ENCODE results near the gene MRPL4.

The MRPL4 gene

GRCh38 chr19:10288662-10289166, 36.7 kb downstream of the MRPL4 start:
- DNase-seq (ENCODE audit: low read depth in 3 of 3, low spot score in 1 of 3): no peak

GRCh38 chr19:10289167-10289835, 37.3 kb downstream of the MRPL4 start:
- no peak for DNase-seq (ENCODE audit: low read depth in 3 of 3, low spot score in 1 of 3)

DNA sequence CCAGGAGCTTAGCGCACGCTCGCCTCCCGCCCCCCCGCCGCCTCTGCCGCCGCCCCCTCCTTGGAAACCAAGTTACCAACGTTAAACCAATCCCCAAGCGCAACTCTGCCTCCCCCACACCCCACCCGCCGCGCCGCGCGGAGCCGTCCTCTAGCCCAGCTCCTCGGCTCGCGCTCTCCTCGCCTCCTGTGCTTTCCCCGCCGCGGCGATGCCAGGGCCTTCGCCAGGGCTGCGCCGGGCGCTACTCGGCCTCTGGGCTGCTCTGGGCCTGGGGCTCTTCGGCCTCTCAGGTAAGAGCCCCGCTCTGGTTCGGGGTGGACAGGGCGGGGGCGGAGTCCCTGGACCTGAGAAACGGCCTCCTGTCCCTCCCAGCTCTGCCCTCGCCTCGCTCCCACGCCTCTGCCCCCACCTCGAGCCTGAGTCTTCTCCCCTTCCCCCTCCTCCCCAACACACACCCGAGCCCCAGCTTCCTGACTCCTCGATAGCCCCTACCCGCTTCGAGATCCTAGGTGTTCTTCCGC, 37.9 kb downstream of the MRPL4 start, which contains the start of gene ICAM5:
ICAM5 (plus strand) TSS at position 117 of the 521 bp plus-strand sequence; CDS start at position 209, 92 bp downstream.
- no peak for DNase-seq (ENCODE audit: low read depth in 3 of 3, low spot score in 1 of 3)

DNA sequence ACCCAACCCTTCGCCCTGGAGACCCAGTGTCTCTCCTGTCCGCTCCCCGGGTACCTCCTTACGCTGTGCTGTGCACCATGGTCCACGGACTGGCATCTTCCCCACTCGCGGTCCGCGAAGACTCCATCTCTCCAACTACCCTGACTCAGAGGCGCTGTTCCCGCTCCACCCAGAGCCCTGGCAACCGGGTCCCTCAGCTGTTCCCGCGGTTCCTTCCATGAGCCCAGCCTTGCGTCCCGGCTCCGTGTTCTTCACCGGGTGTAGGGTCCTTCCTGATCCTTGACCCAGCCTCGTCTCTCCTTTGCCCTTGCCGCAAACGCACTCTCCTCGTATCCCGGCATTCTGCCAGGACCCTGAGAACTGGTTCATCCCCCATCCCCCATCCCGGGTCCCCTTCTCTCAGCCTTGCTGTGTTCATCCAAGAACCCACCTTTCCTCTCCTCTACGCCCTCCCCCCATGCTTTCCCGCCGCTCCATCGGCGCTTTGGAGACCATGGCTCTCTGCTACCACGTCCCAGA, 38.4 kb downstream of the MRPL4 start:
- DNase-seq (ENCODE audit: low read depth in 3 of 3, low spot score in 1 of 3): no peak

GRCh38 chr19:10290876-10291553, 39.0 kb downstream of the MRPL4 start:
- no peak for DNase-seq (ENCODE audit: low read depth in 3 of 3, low spot score in 1 of 3)

- no peak for DNase-seq (ENCODE audit: low read depth in 3 of 3, low spot score in 1 of 3)
These were observed 39.7 kb downstream of the MRPL4 start for GRCh38 chr19:10291554-10292205.

DNA sequence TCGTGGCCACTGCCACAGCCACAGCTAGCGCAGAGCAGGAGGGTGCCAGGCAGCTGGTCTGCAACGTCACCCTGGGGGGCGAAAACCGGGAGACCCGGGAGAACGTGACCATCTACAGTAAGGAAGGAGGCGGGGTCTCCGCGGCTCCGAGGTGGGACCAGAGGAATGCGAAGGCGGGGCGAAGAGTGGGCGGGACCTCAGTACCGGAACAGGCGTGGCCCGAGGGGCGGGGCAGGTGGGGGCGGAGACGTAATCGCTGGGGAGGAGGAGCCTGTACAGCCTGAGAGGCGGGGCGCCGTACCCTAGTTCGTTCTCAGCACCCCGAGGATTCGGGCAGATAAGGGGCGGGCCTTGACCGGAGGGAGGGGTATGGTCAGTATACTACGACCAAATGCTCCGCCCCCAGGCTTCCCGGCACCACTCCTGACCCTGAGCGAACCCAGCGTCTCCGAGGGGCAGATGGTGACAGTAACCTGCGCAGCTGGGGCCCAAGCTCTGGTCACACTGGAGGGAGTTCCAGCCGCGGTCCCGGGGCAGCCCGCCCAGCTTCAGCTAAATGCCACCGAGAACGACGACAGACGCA, 40.3 kb downstream of the MRPL4 start:
- DNase-seq (ENCODE audit: low read depth in 3 of 3, low spot score in 1 of 3): no peak

GRCh38 chr19:10292789-10293636, 41.0 kb downstream of the MRPL4 start:
- no peak for DNase-seq (ENCODE audit: low read depth in 3 of 3, low spot score in 1 of 3)

DNA sequence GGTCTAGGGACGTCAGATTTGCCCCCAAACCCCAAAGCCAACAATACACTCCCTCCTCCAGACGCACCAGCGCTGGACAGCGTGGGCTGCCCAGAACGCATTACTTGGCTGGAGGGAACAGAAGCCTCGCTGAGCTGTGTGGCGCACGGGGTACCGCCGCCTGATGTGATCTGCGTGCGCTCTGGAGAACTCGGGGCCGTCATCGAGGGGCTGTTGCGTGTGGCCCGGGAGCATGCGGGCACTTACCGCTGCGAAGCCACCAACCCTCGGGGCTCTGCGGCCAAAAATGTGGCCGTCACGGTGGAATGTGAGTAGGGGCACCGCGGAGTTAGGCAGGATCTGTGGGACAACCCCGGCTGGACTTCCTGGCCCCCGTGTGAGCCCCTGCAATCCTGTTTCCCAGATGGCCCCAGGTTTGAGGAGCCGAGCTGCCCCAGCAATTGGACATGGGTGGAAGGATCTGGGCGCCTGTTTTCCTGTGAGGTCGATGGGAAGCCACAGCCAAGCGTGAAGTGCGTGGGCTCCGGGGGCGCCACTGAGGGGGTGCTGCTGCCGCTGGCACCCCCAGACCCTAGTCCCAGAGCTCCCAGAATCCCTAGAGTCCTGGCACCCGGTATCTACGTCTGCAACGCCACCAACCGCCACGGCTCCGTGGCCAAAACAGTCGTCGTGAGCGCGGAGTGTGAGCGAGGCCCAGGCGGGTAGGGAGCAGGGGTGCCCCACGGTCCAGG, 41.8 kb downstream of the MRPL4 start:
- no peak for DNase-seq (ENCODE audit: low read depth in 3 of 3, low spot score in 1 of 3)

- DNase-seq (ENCODE audit: low read depth in 3 of 3, low spot score in 1 of 3): no peak
These were observed 42.3 kb downstream of the MRPL4 start for GRCh38 chr19:10294368-10294697.

DNA sequence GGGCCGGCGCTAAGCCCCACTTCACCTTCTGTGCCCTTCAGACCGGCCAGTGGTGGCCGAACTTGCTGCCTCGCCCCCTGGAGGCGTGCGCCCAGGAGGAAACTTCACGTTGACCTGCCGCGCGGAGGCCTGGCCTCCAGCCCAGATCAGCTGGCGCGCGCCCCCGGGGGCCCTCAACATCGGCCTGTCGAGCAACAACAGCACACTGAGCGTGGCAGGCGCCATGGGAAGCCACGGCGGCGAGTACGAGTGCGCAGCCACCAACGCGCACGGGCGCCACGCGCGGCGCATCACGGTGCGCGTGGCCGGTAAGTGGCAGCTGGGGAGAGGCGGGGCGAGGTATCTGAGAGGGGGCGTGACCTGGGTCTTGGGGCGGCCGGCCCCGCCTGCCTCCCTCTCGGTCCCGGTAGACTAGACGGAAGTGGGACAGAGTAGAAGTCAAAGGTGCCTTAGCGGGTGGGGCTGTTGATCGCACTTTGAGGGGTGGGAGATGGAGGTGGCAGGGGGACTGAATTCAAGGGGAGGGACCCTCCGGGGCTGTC, 43.4 kb downstream of the MRPL4 start:
- peak in 1 of 3 donors; percentile 34 for DNase-seq (ENCODE audit: low read depth in 3 of 3, low spot score in 1 of 3)

DNA sequence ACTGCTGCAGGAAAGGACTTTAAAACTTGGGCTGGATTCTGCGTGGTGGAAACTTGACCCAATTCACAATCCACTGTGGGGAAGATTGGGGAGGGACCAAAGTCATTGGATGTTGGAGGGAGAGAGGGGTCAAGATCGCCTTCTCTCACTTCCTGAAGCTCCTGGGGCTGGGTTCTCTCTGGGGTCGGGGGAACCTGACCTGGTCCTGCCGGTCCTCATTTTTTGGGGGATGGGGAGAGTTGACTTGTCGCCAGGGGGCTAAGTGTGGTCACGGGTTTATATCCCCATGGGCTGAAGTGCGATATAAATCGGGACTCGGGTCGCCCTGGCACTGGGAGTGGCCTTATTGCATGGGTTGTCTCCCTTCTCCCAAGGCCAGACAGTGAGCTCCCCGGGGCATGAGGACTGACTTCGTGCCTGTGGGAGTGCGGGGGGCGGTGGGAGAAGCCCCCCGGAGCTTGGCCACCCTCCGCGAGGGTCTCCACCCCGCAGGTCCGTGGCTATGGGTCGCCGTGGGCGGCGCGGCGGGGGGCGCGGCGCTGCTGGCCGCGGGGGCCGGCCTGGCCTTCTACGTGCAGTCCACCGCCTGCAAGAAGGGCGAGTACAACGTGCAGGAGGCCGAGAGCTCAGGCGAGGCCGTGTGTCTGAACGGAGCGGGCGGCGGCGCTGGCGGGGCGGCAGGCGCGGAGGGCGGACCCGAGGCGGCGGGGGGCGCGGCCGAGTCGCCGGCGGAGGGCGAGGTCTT, 44.0 kb downstream of the MRPL4 start:
- no peak for DNase-seq (ENCODE audit: low read depth in 3 of 3, low spot score in 1 of 3)

- DNase-seq (ENCODE audit: low read depth in 3 of 3, low spot score in 1 of 3): no peak
These were observed 47.8 kb downstream of the MRPL4 start for GRCh38 chr19:10299545-10300458.

GRCh38 chr19:10305139-10305806, 53.3 kb downstream of the MRPL4 start:
- no peak for DNase-seq (ENCODE audit: low read depth in 3 of 3, low spot score in 1 of 3)

- DNase-seq (ENCODE audit: low read depth in 3 of 3, low spot score in 1 of 3): no peak
These were observed 54.3 kb downstream of the MRPL4 start for GRCh38 chr19:10306327-10306726.

DNA sequence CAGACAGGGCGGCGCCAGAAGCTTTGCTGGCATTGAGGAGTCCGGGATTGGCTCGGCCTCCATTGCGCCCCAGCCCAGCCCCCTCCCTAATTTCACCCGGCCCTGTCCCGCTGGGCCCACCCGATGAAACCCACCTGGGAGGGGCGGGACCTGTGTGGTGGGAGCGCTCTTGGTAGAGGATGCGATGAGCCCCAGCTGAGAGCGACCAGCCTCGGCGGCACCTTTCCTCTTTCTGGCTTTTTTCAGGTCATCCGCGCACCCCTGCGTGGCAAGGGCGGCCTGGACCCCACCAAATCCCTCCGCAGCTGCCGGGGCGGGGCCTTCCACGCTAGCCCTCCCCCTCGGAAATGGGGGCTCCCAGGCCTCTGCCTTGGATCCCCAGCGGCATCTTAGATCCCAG, 57.4 kb downstream of the MRPL4 start, which contains the start of gene ZGLP1:
ZGLP1 (minus strand) TSS at position 393 of the 400 bp plus-strand sequence.
- no peak for DNase-seq (ENCODE audit: low read depth in 3 of 3, low spot score in 1 of 3)

Measured in stimulated activated CD4-positive, alpha-beta T cell treated with anti-CD3 and anti-CD28 coated beads, TNF-alpha, amount 100 ng/mL, for 1 hour (primary cell).